ENCODE results near the gene GPR50. TPM values are rescaled to one million over a fixed set of nuclear protein-coding genes. Genes with fewer than 3 reads are reported as not detected.

Gene GPR50
- not detected in 2 replicates for total RNA-seq

- no peaks in the 10 kb centered on the region for H3K79me2 ChIP-seq (ENCODE audit: insufficient read depth, low read length)
- no peaks in the 10 kb centered on the region for H4K20me1 ChIP-seq (ENCODE audit: insufficient read depth, low read length)
- TF ChIP-seq CTCF (IDR thresholded peaks at IDR 0.05; ENCODE audit: extremely low read depth, low read depth, low read length) = no peak
- H2AFZ ChIP-seq (ENCODE audit: low read length) = no peak within 1 kb of the TSS
- no peaks in the 10 kb centered on the region for H3K4me1 ChIP-seq (ENCODE audit: insufficient read depth, low read length)
- no peaks in the 10 kb centered on the region for H3K36me3 ChIP-seq (ENCODE audit: insufficient read depth, low read length)
- no peak within 1 kb of the TSS for H3K4me2 ChIP-seq (ENCODE audit: insufficient read depth, low read length)
- H3K9me3 ChIP-seq (ENCODE audit: low read depth, low read length) = peaks cover 2% of the 10 kb centered on the region
- no peak within 1 kb of the TSS for H3K27ac ChIP-seq (ENCODE audit: low read depth, low read length)
- no peak for DNase-seq (ENCODE audit: insufficient read length, low spot score, missing footprints)
- H3K27me3 ChIP-seq (ENCODE audit: insufficient read depth, low read length) = peaks cover 30% of the 10 kb centered on the region
- no peak within 1 kb of the TSS for H3K4me3 ChIP-seq (ENCODE audit: insufficient read depth, low read length)
Measured at GRCh38 chrX:151176231-151176750, at the start of gene GPR50. GPR50 (plus strand) TSS chrX:151176584; CDS start chrX:151176722, 138 bp downstream.

GRCh38 chrX:151132531-151132930 is 43.9 kb upstream of the GPR50 start:
- Histone ChIP-seq H4K20me1 (ENCODE audit: insufficient read depth, low read length) (no peaks in the 10 kb centered on the region), H3K27me3 (ENCODE audit: insufficient read depth, low read length) (no peaks in the 10 kb centered on the region), H3K4me3 (ENCODE audit: insufficient read depth, low read length) (no peak overlapping the region), H3K79me2 (ENCODE audit: insufficient read depth, low read length) (no peaks in the 10 kb centered on the region), H3K27ac (ENCODE audit: low read depth, low read length) (no peak overlapping the region), H2AFZ (ENCODE audit: low read length) (no peak overlapping the region), H3K9me3 (ENCODE audit: low read depth, low read length) (no peaks in the 10 kb centered on the region), H3K36me3 (ENCODE audit: insufficient read depth, low read length) (no peaks in the 10 kb centered on the region), H3K4me1 (ENCODE audit: insufficient read depth, low read length) (no peaks in the 10 kb centered on the region), H3K4me2 (ENCODE audit: insufficient read depth, low read length) (no peak overlapping the region)
- no peak for DNase-seq (ENCODE audit: insufficient read length, low spot score, missing footprints)
- no peak for TF ChIP-seq CTCF (IDR thresholded peaks at IDR 0.05; ENCODE audit: extremely low read depth, low read depth, low read length)

GRCh38 chrX:151151665-151152267 is 24.6 kb upstream of the GPR50 start:
- Histone ChIP-seq H3K4me1 (ENCODE audit: insufficient read depth, low read length) (no peaks in the 10 kb centered on the region), H3K4me2 (ENCODE audit: insufficient read depth, low read length) (no peak overlapping the region), H3K27ac (ENCODE audit: low read depth, low read length) (no peak overlapping the region), H3K4me3 (ENCODE audit: insufficient read depth, low read length) (no peak overlapping the region), H2AFZ (ENCODE audit: low read length) (no peak overlapping the region), H3K27me3 (ENCODE audit: insufficient read depth, low read length) (no peaks in the 10 kb centered on the region), H3K79me2 (ENCODE audit: insufficient read depth, low read length) (no peaks in the 10 kb centered on the region), H4K20me1 (ENCODE audit: insufficient read depth, low read length) (no peaks in the 10 kb centered on the region), H3K36me3 (ENCODE audit: insufficient read depth, low read length) (no peaks in the 10 kb centered on the region), H3K9me3 (ENCODE audit: low read depth, low read length) (no peaks in the 10 kb centered on the region)
- peak; percentile 79 for TF ChIP-seq CTCF (IDR thresholded peaks at IDR 0.05; ENCODE audit: extremely low read depth, low read depth, low read length)
- no peak for DNase-seq (ENCODE audit: insufficient read length, low spot score, missing footprints)

- no peaks in the 10 kb centered on the region for H3K79me2 ChIP-seq (ENCODE audit: insufficient read depth, low read length)
- H2AFZ ChIP-seq (ENCODE audit: low read length) = no peak overlapping the region
- H3K4me1 ChIP-seq (ENCODE audit: insufficient read depth, low read length) = no peaks in the 10 kb centered on the region
- H3K9me3 ChIP-seq (ENCODE audit: low read depth, low read length) = no peaks in the 10 kb centered on the region
- no peaks in the 10 kb centered on the region for H3K36me3 ChIP-seq (ENCODE audit: insufficient read depth, low read length)
- H3K27me3 ChIP-seq (ENCODE audit: insufficient read depth, low read length) = no peaks in the 10 kb centered on the region
- no peak overlapping the region for H3K4me2 ChIP-seq (ENCODE audit: insufficient read depth, low read length)
- no peak overlapping the region for H3K27ac ChIP-seq (ENCODE audit: low read depth, low read length)
- DNase-seq (ENCODE audit: insufficient read length, low spot score, missing footprints) = no peak
- TF ChIP-seq CTCF (IDR thresholded peaks at IDR 0.05; ENCODE audit: extremely low read depth, low read depth, low read length) = peak; percentile 32
- no peaks in the 10 kb centered on the region for H4K20me1 ChIP-seq (ENCODE audit: insufficient read depth, low read length)
- H3K4me3 ChIP-seq (ENCODE audit: insufficient read depth, low read length) = no peak overlapping the region
Measured at GRCh38 chrX:151153086-151153485, 23.3 kb upstream of the GPR50 start.

Measured in osteoblast (primary cell).